Measurements from ENCODE around the gene NEURL3. TPM values are rescaled to one million over a fixed set of nuclear protein-coding genes. Genes with fewer than 3 reads are reported as not detected.

The NEURL3 gene
- total and polyA plus RNA-seq, 2 of the 8 experiments (the other 6 are each of a cell fraction or from before 2014, with no cell fraction given) = not detected

DNA sequence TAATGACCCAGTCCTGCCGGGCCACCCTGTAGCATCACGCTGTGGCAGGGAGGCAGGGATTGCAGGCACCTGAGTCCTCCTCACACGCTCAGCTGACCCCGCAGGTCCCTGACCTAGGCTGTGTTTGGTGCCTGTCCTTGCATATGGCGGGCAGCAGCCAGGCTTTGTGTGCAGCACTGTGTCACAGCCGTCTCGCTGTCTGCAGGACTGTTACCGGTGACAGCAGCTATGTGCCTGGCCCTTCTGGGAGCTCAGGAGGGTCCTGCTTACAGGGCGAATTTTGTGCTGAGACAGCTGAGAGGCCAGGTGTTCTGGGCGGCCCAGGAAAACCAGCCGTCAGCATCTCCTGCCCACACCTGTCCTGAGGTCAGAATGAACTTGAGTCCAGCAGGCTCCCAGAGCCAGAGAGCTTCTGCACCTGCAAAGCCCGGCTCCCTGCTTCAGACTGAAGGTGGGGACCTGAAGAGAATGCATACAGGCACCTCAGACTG is 21.0 kb upstream of the NEURL3 start:
- FAIRE-seq = no peak
- Histone ChIP-seq H4K8ac (ENCODE audit: extremely low read depth, insufficient read depth, low read length) (no peak overlapping the region), H3K18ac (ENCODE audit: extremely low read depth, low read length) (no peak overlapping the region), H2BK5ac (ENCODE audit: low read depth, low read length) (no peak overlapping the region; the same call in 1 of the 2 replicates), H3K79me2 (ENCODE audit: control insufficient read depth in 1 of 2, insufficient read depth in 2 of 2, low read length in 2 of 2) (no peaks in the 10 kb centered on the region), H2AK5ac (ENCODE audit: low read depth, low read length) (no peak overlapping the region), H3K4me3 (ENCODE audit: extremely low read depth in 1 of 4, insufficient read depth in 2 of 4, low read depth in 3 of 4, low read length in 4 of 4) (no peak overlapping the region), H2AFZ (ENCODE audit: low read length) (no peak overlapping the region), H4K5ac (ENCODE audit: insufficient read length, low read depth, low read length) (no peak overlapping the region), H2BK20ac (ENCODE audit: low read length) (no peak overlapping the region), H3K9me3 (ENCODE audit: insufficient read depth in 2 of 2, low read depth in 1 of 2, low read length in 1 of 2) (no peaks in the 10 kb centered on the region), H3K4ac (replicated peaks; ENCODE audit: insufficient read length, low read depth, low read length) (no peak overlapping the region), H2BK15ac (ENCODE audit: low read length) (peak overlapping the region; percentile 72; the same call in 1 of the 2 replicates), H3K23me2 (ENCODE audit: low read depth, low read length) (peaks cover 5% of the 10 kb centered on the region; the same call in 1 of the 2 replicates), H4K20me1 (replicated peaks in 1 of 2; ENCODE audit: control insufficient read depth in 1 of 2, insufficient read depth in 2 of 2, low read length in 2 of 2) (no peaks in the 10 kb centered on the region), H2BK120ac (replicated peaks; ENCODE audit: low read depth, low read length) (no peak overlapping the region), H4K91ac (replicated peaks; ENCODE audit: insufficient read length, low read length) (peak overlapping the region; percentile 42), H3K27ac (ENCODE audit: low read depth, low read length) (no peak overlapping the region), H3K14ac (ENCODE audit: insufficient read length) (no peak overlapping the region), H3K79me1 (ENCODE audit: low read depth, low read length) (no peaks in the 10 kb centered on the region), H3K23ac (ENCODE audit: insufficient read length) (no peak overlapping the region), H3K27me3 (replicated peaks in 1 of 4; ENCODE audit: control insufficient read depth in 3 of 4, extremely low read depth in 1 of 4, insufficient read depth in 3 of 4, low read length in 3 of 4) (peaks cover 0 to 23% (median 18%) of the 10 kb centered on the region in 4 experiments; a peak in 6 of 7 replicates), H3K4me1 (replicated peaks in 1 of 4; ENCODE audit: control insufficient read depth in 3 of 4, insufficient read depth in 4 of 4, low read length in 3 of 4) (peaks cover 0 to 4% (median 0%) of the 10 kb centered on the region in 4 experiments; a peak in 4 of 7 replicates), H3K36me3 (ENCODE audit: control insufficient read depth in 2 of 4, insufficient read depth in 4 of 4, low read length in 3 of 4) (no peaks in the 10 kb centered on the region), H3K56ac (replicated peaks; ENCODE audit: insufficient read length, low read depth, low read length) (no peak overlapping the region), H3K4me2 (ENCODE audit: insufficient read depth in 1 of 2, low read depth in 2 of 2, low read length in 2 of 2) (no peak overlapping the region; a peak in 1 of 4 replicates), H2BK12ac (ENCODE audit: low read depth, low read length) (peak overlapping the region; percentile 11; the same call in 1 of the 2 replicates), H3K9ac (replicated peaks in 1 of 4; ENCODE audit: extremely low read depth in 1 of 4, low read depth in 3 of 4, low read length in 3 of 4) (no peak overlapping the region)
- ChIA-PET CTCF (ENCODE audit: partially characterized antibody) (interaction anchor here (0.6 to 18.5 kb wide), 10 partner anchors 8 to 445 kb away, joined by 3 to 361 read pairs (median 4); no protein-coding TSS in a partner anchor), POLR2A (ENCODE audit: partially characterized antibody) (interaction anchor here (0.9 to 1.2 kb wide), 4 partner anchors 10 to 170 kb away, joined by 3 to 5 read pairs (median 3); no protein-coding TSS in a partner anchor)
- WGBS, 2 experiments (ENCODE audit: extremely low coverage in 1 of 2, insufficient coverage in 1 of 2, insufficient read length in 1 of 2, insufficient replicate concordance in 2 of 2, low coverage in 1 of 2, low lambda C conversion rate in 2 of 2, missing lambda C conversion rate in 1 of 2) = 92% methylated on average over 12 of the region's 12 CpGs; no CpG with 5 or more reads in 1 of the 2 experiments
- DNase-seq (ENCODE audit: low read depth in 1 of 2, low spot score in 2 of 2) = no peak

Data from H1 (cell line).